OCI-LY1 (cell line): ENCODE measurements around the gene TCP11L1.

Experiments used
- CTCF ChIP-seq: fragments of 200-600 bp; sonication (generic), shearing (Covaris generic); IDR thresholded peaks from 2 replicates; pipeline ENCODE4 v1.5.1; 2017; ENCODE audit warnings: mild to moderate bottlenecking, antibody characterized with exemption, low read length, moderate library complexity, mixed read lengths
- EZH2 ChIP-seq: fragments of 200-600 bp; sonication (generic), shearing (Covaris generic); IDR thresholded peaks from 2 replicates; pipeline ENCODE4 v1.8.0; 2017; ENCODE audit warnings: borderline replicate concordance, mixed run types, mild to moderate bottlenecking, antibody characterized with exemption, low read length, moderate library complexity, mixed read lengths

DNA sequence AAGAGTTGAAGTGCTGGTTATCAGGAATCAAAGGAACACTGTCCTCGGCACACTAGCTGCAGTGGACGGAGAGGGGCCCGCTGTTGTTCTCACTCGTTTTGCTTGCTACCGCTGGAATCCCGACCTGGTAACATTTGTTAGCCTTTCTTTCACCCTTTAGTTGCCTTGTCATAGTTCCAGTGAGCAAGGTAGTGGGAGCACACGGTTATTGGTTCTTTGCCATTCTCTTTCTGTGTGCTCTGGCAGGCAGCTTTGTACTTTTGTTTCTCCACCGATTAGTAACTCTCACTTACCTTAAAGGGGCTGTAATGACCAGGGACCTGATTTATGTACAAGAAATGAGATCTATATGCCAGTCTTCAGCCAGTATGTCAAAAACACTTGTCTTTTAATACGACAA lies 21.9 kb upstream of the TCP11L1 start:
- TF ChIP-seq CTCF, result no peak
- TF ChIP-seq EZH2, result no peak
